ENCODE results near the gene ATG4B. TPM values are rescaled to one million over a fixed set of nuclear protein-coding genes. Genes with fewer than 3 reads are reported as not detected.

ATG4B gene
- total RNA-seq, 1 donor from 2014 or later, result 142 TPM

GRCh38 chr2:241636182-241637017 lies 1.1 kb upstream of the ATG4B start:
- H3K27ac Mint-ChIP-seq, result peak overlapping the region; percentile 90
- peak overlapping the region; percentile 78 for H3K4me3 Mint-ChIP-seq (ENCODE audit: low read depth)
- no peaks in the 10 kb centered on the region for H3K27me3 Mint-ChIP-seq
- no peaks in the 10 kb centered on the region for H3K9me3 Mint-ChIP-seq (ENCODE audit: low read depth)
- peaks cover 6% of the 10 kb centered on the region for H3K36me3 Mint-ChIP-seq (ENCODE audit: insufficient read depth)
- TF ChIP-seq CTCF (IDR thresholded peaks at IDR 0.05; ENCODE audit: unreplicated experiment), result no peak
- DNase-seq (ENCODE audit: low spot score, unreplicated experiment), result peak; percentile 64
- peaks cover 20% of the 10 kb centered on the region for H3K4me1 Mint-ChIP-seq (ENCODE audit: low read depth)

GRCh38 chr2:241637795-241638660 lies 535 bp downstream of the ATG4B start:
- Mint-ChIP-seq H3K27me3 (no peaks in the 10 kb centered on the region), H3K36me3 (ENCODE audit: insufficient read depth) (peaks cover 4% of the 10 kb centered on the region), H3K9me3 (ENCODE audit: low read depth) (no peaks in the 10 kb centered on the region), H3K4me1 (ENCODE audit: low read depth) (peaks cover 24% of the 10 kb centered on the region), H3K4me3 (ENCODE audit: low read depth) (peak overlapping the region; percentile 82), H3K27ac (peak overlapping the region; percentile 89)
- DNase-seq (ENCODE audit: low spot score, unreplicated experiment), result no peak
- no peak for TF ChIP-seq CTCF (IDR thresholded peaks at IDR 0.05; ENCODE audit: unreplicated experiment)

GRCh38 chr2:241638940-241639339 lies 1.4 kb downstream of the ATG4B start:
- no peak for TF ChIP-seq CTCF (IDR thresholded peaks at IDR 0.05; ENCODE audit: unreplicated experiment)

GRCh38 chr2:241639385-241639784 lies 1.9 kb downstream of the ATG4B start:
- H3K9me3 Mint-ChIP-seq (ENCODE audit: low read depth), result no peaks in the 10 kb centered on the region
- H3K27me3 Mint-ChIP-seq, result no peaks in the 10 kb centered on the region
- peak overlapping the region; percentile 24 for H3K27ac Mint-ChIP-seq
- DNase-seq (ENCODE audit: low spot score, unreplicated experiment), result no peak
- no peak for TF ChIP-seq CTCF (IDR thresholded peaks at IDR 0.05; ENCODE audit: unreplicated experiment)
- peaks cover 24% of the 10 kb centered on the region for H3K4me1 Mint-ChIP-seq (ENCODE audit: low read depth)
- peaks cover 2% of the 10 kb centered on the region for H3K36me3 Mint-ChIP-seq (ENCODE audit: insufficient read depth)
- H3K4me3 Mint-ChIP-seq (ENCODE audit: low read depth), result peak overlapping the region; percentile 52

More at GRCh38 chr2:241638940-241639339, 1.4 kb downstream of the ATG4B start:
- Mint-ChIP-seq H3K4me3 (ENCODE audit: low read depth) (peak overlapping the region; percentile 82), H3K36me3 (ENCODE audit: insufficient read depth) (peaks cover 2% of the 10 kb centered on the region), H3K27me3 (no peaks in the 10 kb centered on the region), H3K4me1 (ENCODE audit: low read depth) (peaks cover 24% of the 10 kb centered on the region), H3K27ac (no peak overlapping the region), H3K9me3 (ENCODE audit: low read depth) (no peaks in the 10 kb centered on the region)
- DNase-seq (ENCODE audit: low spot score, unreplicated experiment), result no peak

- no peak for DNase-seq (ENCODE audit: low spot score, unreplicated experiment)
- Mint-ChIP-seq H3K4me1 (ENCODE audit: low read depth) (peaks cover 24% of the 10 kb centered on the region), H3K27me3 (no peaks in the 10 kb centered on the region), H3K9me3 (ENCODE audit: low read depth) (no peaks in the 10 kb centered on the region), H3K36me3 (ENCODE audit: insufficient read depth) (peaks cover 4% of the 10 kb centered on the region), H3K27ac (no peak overlapping the region), H3K4me3 (ENCODE audit: low read depth) (no peak overlapping the region)
- TF ChIP-seq CTCF (IDR thresholded peaks at IDR 0.05; ENCODE audit: unreplicated experiment), result no peak
Observed at GRCh38 chr2:241640165-241640795, 2.8 kb downstream of the ATG4B start.
